HEK293 (cell line): Measurements from ENCODE around the gene RPAP3.
"Not testable (repeated sequence)": the region's sequence is repeated elsewhere in the genome, so short reads cannot be mapped to it uniquely, and the experiment has no call there.

Experiments used
- CTCF ChIA-PET: fragments of 350-600 bp; formaldehyde crosslinking; extraction: SDS; loops from one replicate; lab custom pipeline; 2021; ENCODE audit warnings: antibody characterized with exemption; lab: Yijun Ruan, JAX
- POLR2A ChIA-PET: fragments of 300-600 bp; formaldehyde crosslinking; extraction: SDS; loops from one replicate; lab custom pipeline; 2020; ENCODE audit warnings: antibody characterized with exemption, inconsistent platforms; lab: Yijun Ruan, JAX
- H3K27ac ChIP-seq: fragments of 200-500 bp; sonication (Bioruptor generic); 2 replicates; pipeline ENCODE4 v1.5.1; 2014; ENCODE audit warnings: low read depth, low read length, control low read depth, inconsistent platforms; ENCODE audit errors: extremely low read depth
- H3K36me3 ChIP-seq, 2 experiments: fragments of 200-500 bp in 1 of 2; sonication (Bioruptor generic) in 1 of 2; 1 replicate in 1 of 2; 2 replicates in 1 of 2; pipeline ENCODE4 v1.5.1; 2014 to 2017; ENCODE audit warnings: inconsistent platforms in 2 of 2, low read length in 2 of 2; ENCODE audit not compliant: control insufficient read depth in 2 of 2, insufficient read depth in 1 of 2
- H3K4me1 ChIP-seq: fragments of 200-500 bp; sonication (Bioruptor generic); 2 replicates; pipeline ENCODE4 v1.5.1; 2014; ENCODE audit warnings: mild to moderate bottlenecking, low read length, inconsistent platforms; ENCODE audit not compliant: control insufficient read depth, insufficient read depth
- H3K4me3 ChIP-seq: 2 replicates; pipeline ENCODE4 v1.5.1; 2011; ENCODE audit warnings: low read depth, mild to moderate bottlenecking, control low read depth, low read length, moderate library complexity
- H3K9me3 ChIP-seq: fragments of 200-500 bp; sonication (Bioruptor generic); 2 replicates; pipeline ENCODE4 v1.5.1; 2014; ENCODE audit warnings: low read depth, low read length, inconsistent platforms; ENCODE audit not compliant: control insufficient read depth, insufficient read depth
- BCL6B ChIP-seq: fragments of 450-650 bp; formaldehyde crosslinking; IDR thresholded peaks from 2 replicates; pipeline ENCODE4 v1.5.1; 2017; ENCODE audit warnings: missing biosample characterization, missing genetic modification characterization
- GFI1B ChIP-seq: fragments of 450-650 bp; formaldehyde crosslinking; IDR thresholded peaks from 2 replicates; pipeline ENCODE4 v1.5.1; 2016; ENCODE audit warnings: missing biosample characterization, missing genetic modification characterization
- GLIS1 ChIP-seq: fragments of 450-650 bp; formaldehyde crosslinking; IDR thresholded peaks from 2 replicates; pipeline ENCODE4 v1.5.1; 2016; ENCODE audit warnings: missing biosample characterization, missing genetic modification characterization
- HIC1 ChIP-seq: fragments of 450-650 bp; formaldehyde crosslinking; IDR thresholded peaks from 2 replicates; pipeline ENCODE4 v1.5.1; 2016; ENCODE audit warnings: missing biosample characterization, missing genetic modification characterization
- MEIS1 ChIP-seq: sonication (generic); formaldehyde crosslinking; IDR thresholded peaks from 2 replicates; pipeline ENCODE4 v1.8.1; 2022; ENCODE audit warnings: missing genetic modification reagents, mild to moderate bottlenecking, borderline replicate concordance
- PBX3 ChIP-seq: sonication (generic); formaldehyde crosslinking; IDR thresholded peaks from 2 replicates; pipeline ENCODE4 v1.8.1; 2022; ENCODE audit warnings: mild to moderate bottlenecking, moderate library complexity, missing genetic modification reagents
- ZNF146 ChIP-seq: fragments of 450-650 bp; formaldehyde crosslinking; IDR thresholded peaks from 2 replicates; pipeline ENCODE4 v1.5.1; 2016; ENCODE audit warnings: missing biosample characterization, missing genetic modification characterization
- ZNF274 ChIP-seq, 2 experiments: fragments of 200-500 bp in 1 of 2; fragments of 450-650 bp in 1 of 2; sonication (Bioruptor generic) in 1 of 2; formaldehyde crosslinking in 1 of 2; IDR thresholded peaks; 2 replicates each; pipeline versions ENCODE4 v1.5.1 to v1.6.1; 2014 to 2016; ENCODE audit warnings: borderline replicate concordance in 1 of 2, inconsistent platforms in 1 of 2, low read length in 1 of 2, missing biosample characterization in 1 of 2, missing genetic modification characterization in 1 of 2
- ZNF394 ChIP-seq: fragments of 450-650 bp; formaldehyde crosslinking; IDR thresholded peaks from 2 replicates; pipeline ENCODE4 v1.5.1; 2016; ENCODE audit warnings: missing biosample characterization, missing genetic modification characterization, mild to moderate bottlenecking, moderate library complexity, borderline replicate concordance
- ZNF48 ChIP-seq: fragments of 450-650 bp; formaldehyde crosslinking; IDR thresholded peaks from 2 replicates; pipeline ENCODE4 v1.5.1; 2016; ENCODE audit warnings: missing biosample characterization, missing genetic modification characterization
- ZNF513 ChIP-seq: fragments of 450-650 bp; IDR thresholded peaks from 2 replicates; pipeline ENCODE4 v1.5.1; 2018; ENCODE audit warnings: missing biosample characterization, missing genetic modification characterization
- ZNF560 ChIP-seq: fragments of 450-650 bp; formaldehyde crosslinking; IDR thresholded peaks from 2 replicates; pipeline ENCODE4 v1.5.1; 2017; ENCODE audit warnings: missing biosample characterization, missing genetic modification characterization, borderline replicate concordance
- ZNF654 ChIP-seq: fragments of 450-650 bp; formaldehyde crosslinking; IDR thresholded peaks from 2 replicates; pipeline ENCODE4 v1.5.1; 2016; ENCODE audit warnings: low read depth, missing biosample characterization, missing genetic modification characterization
- ZNF692 ChIP-seq: fragments of 450-650 bp; formaldehyde crosslinking; IDR thresholded peaks from 2 replicates; pipeline ENCODE4 v1.5.1; 2016; ENCODE audit warnings: missing biosample characterization, missing genetic modification characterization
- ZNF707 ChIP-seq: fragments of 450-650 bp; formaldehyde crosslinking; IDR thresholded peaks from 2 replicates; pipeline ENCODE4 v1.5.1; 2016; ENCODE audit warnings: missing biosample characterization, missing genetic modification characterization
- ZNF837 ChIP-seq: fragments of 450-650 bp; formaldehyde crosslinking; IDR thresholded peaks from 2 replicates; pipeline ENCODE4 v1.5.1; 2016; ENCODE audit warnings: missing biosample characterization, missing genetic modification characterization
- ZSCAN5A ChIP-seq: fragments of 450-650 bp; formaldehyde crosslinking; IDR thresholded peaks from 2 replicates; pipeline ENCODE4 v1.5.1; 2016; ENCODE audit warnings: missing biosample characterization, missing genetic modification characterization

RPAP3 gene

GRCh38 chr12:47635770-47636169 is 70.1 kb downstream of the RPAP3 start:
- CTCF ChIA-PET, result interaction anchor here (0.6 to 1.3 kb wide), 3 partner anchors 12 to 839 kb away, joined by 3 read pairs; no protein-coding TSS in a partner anchor
- H3K9me3 ChIP-seq, H3K27ac ChIP-seq, H3K4me1 ChIP-seq, H3K4me3 ChIP-seq, POLR2A ChIA-PET: not testable (repeated sequence)
- peaks cover 0 to 14% of the 10 kb centered on the region in 2 experiments; a peak in 1 of 3 replicates for H3K36me3 ChIP-seq
- TF ChIP-seq ZNF146 (tag by site-specific recombination), result peak; percentile 54; the same call in 1 of the 2 replicates

GRCh38 chr12:47634127-47634526 is 71.7 kb downstream of the RPAP3 start:
- CTCF ChIA-PET, result no interaction called here
- no peaks in the 10 kb centered on the region for H3K4me1 ChIP-seq
- no peak for TF ChIP-seq ZNF48 (tag by site-specific recombination)
- no peak for TF ChIP-seq HIC1 (tag by site-specific recombination)
- H3K4me3 ChIP-seq, result no peak overlapping the region
- H3K36me3 ChIP-seq, result peaks cover 0 to 17% of the 10 kb centered on the region in 2 experiments; a peak in 1 of 3 replicates
- POLR2A ChIA-PET, result no interaction called here
- no peaks in the 10 kb centered on the region for H3K9me3 ChIP-seq
- no peak overlapping the region for H3K27ac ChIP-seq

GRCh38 chr12:47621960-47622359 is 83.9 kb downstream of the RPAP3 start:
- Histone ChIP-seq H3K36me3 (peaks cover 0 to 7% of the 10 kb centered on the region in 2 experiments; a peak in 1 of 3 replicates), H3K4me1 (no peaks in the 10 kb centered on the region), H3K9me3 (no peaks in the 10 kb centered on the region), H3K4me3 (no peak overlapping the region), H3K27ac (no peak overlapping the region)
- TF ChIP-seq ZNF274 (IDR thresholded peaks at IDR 0.05; ENCODE audit: low read length), result no peak
- no peak for TF ChIP-seq ZNF274 (tag by site-specific recombination; IDR thresholded peaks at IDR 0.05; ENCODE audit: borderline replicate concordance)
- TF ChIP-seq ZNF394 (tag by site-specific recombination), result no peak
- TF ChIP-seq ZNF513 (tag by site-specific recombination), result no peak
- TF ChIP-seq ZNF707 (tag by site-specific recombination), result no peak
- no peak for TF ChIP-seq ZNF692
- no peak for TF ChIP-seq GFI1B (tag by site-specific recombination)
- TF ChIP-seq MEIS1 (CRISPR knock-in tag), result no peak
- TF ChIP-seq PBX3, result no peak
- TF ChIP-seq ZSCAN5A, result no peak
- TF ChIP-seq ZNF654 (tag by site-specific recombination), result no peak
- TF ChIP-seq ZNF560, result no peak
- TF ChIP-seq ZNF837, result no peak
- no peak for TF ChIP-seq BCL6B (tag by site-specific recombination)
- no peak for TF ChIP-seq GLIS1
- ChIA-PET CTCF (no interaction called here), POLR2A (no interaction called here)
